Measurements from ENCODE around the gene LRRC34. TPM values are rescaled to one million over a fixed set of nuclear protein-coding genes. Genes with fewer than 3 reads are reported as not detected.

The LRRC34 gene
- total and polyA plus RNA-seq, 5 donors from 2014 or later: 0.06 to 0.62 (median 0.21) TPM; not detected in 2

DNA sequence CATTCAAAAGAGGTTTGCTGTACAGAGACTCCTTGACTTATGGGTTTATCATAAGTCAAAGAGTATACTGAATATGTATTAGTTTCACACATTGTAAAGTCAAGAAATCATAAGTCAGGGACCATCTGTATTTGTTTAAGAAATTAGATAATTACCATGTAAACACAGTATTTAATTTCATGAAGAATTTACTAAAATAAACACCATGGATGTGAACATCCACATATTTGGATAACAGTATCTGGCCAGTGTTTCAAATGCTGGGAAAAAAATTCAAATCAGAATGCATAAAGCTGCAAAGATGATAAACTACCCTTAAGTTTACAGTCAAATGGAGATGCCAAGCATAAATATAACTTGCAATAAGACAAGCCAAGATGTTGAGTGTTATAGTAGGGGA, 22.5 kb downstream of the LRRC34 start:
- H3K4me1 ChIP-seq (ENCODE audit: control insufficient read depth, insufficient read depth, low read length, poor library complexity, severe bottlenecking): no peaks in the 10 kb centered on the region
- Mint-ChIP-seq H3K4me1 (peaks cover 0 to 7% (median 3%) of the 10 kb centered on the region in 4 donors), H3K4me3 (no peak overlapping the region), H3K36me3 (peaks cover 31% of the 10 kb centered on the region), H3K9me3 (no peaks in the 10 kb centered on the region), H3K27me3 (no peaks in the 10 kb centered on the region), H3K27ac (peak overlapping the region in 1 of 3 donors; percentile 5)
- H3K27ac ChIP-seq (ENCODE audit: insufficient read depth, low read length, poor library complexity, severe bottlenecking): no peak overlapping the region
- no peaks in the 10 kb centered on the region for H3K27me3 ChIP-seq (ENCODE audit: control insufficient read depth, insufficient read depth, low read length)
- no peaks in the 10 kb centered on the region for H3K9me3 ChIP-seq (ENCODE audit: control insufficient read depth in 2 of 2, low read length in 2 of 2)
- H3K36me3 ChIP-seq (ENCODE audit: control insufficient read depth, insufficient read depth, low read length): peaks cover 44% of the 10 kb centered on the region
- no peak overlapping the region for H3K4me3 ChIP-seq (ENCODE audit: low read depth, low read length)
- no peak for ATAC-seq (ENCODE audit: low read depth in 2 of 2)
- DNase-seq: no peak

DNA sequence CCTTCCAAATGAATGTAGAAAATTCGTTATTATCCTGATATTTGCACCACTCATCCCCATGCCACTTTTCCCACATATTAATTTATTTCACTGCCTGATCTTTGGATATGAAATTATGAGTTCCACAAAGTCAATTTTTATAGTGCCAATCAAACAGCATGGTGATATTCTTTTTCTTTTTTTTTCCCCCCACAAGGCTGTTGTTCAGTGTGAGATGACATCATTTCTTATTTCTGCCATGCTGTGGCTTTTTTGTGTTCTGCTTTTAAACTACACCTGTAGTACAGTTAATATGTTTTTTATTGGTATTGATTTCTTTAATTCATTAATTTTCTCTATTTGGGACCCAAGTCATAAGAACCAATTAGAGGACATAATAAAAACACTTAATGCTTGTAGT, 24.9 kb downstream of the LRRC34 start:
- Histone ChIP-seq H3K27ac (ENCODE audit: insufficient read depth, low read length, poor library complexity, severe bottlenecking) (no peak overlapping the region), H3K4me1 (ENCODE audit: control insufficient read depth, insufficient read depth, low read length, poor library complexity, severe bottlenecking) (no peaks in the 10 kb centered on the region), H3K4me3 (ENCODE audit: low read depth, low read length) (no peak overlapping the region), H3K36me3 (ENCODE audit: control insufficient read depth, insufficient read depth, low read length) (peaks cover 67% of the 10 kb centered on the region), H3K27me3 (ENCODE audit: control insufficient read depth, insufficient read depth, low read length) (no peaks in the 10 kb centered on the region), H3K9me3 (ENCODE audit: control insufficient read depth in 2 of 2, low read length in 2 of 2) (no peaks in the 10 kb centered on the region)
- Mint-ChIP-seq H3K4me1 (peaks cover 1 to 5% (median 3%) of the 10 kb centered on the region in 4 donors), H3K36me3 (peaks cover 33% of the 10 kb centered on the region), H3K4me3 (no peak overlapping the region), H3K27me3 (no peaks in the 10 kb centered on the region), H3K9me3 (no peaks in the 10 kb centered on the region), H3K27ac (no peak overlapping the region)
- no peak for ATAC-seq (ENCODE audit: low read depth in 2 of 2)
- no peak for DNase-seq

DNA sequence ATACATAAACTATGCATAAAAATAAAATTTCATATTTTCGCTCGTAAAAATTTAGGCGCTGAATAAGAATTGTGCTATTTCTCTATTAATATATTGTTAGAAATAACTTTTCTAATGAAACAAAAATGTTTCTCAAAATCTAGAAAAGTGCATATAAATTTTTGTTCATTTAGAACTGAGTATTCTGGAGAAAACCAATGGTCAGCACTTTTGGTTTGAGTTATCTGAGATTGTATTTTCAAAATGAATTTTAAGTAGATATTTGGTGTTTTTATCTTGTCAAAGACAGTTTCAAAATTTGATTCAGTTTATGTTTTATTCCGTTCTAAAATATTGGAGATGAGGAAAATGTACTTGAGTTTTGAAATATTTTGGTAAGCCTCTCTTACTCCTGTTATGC, 25.6 kb downstream of the LRRC34 start:
- Mint-ChIP-seq H3K36me3 (peaks cover 36% of the 10 kb centered on the region), H3K27ac (no peak overlapping the region)

DNA sequence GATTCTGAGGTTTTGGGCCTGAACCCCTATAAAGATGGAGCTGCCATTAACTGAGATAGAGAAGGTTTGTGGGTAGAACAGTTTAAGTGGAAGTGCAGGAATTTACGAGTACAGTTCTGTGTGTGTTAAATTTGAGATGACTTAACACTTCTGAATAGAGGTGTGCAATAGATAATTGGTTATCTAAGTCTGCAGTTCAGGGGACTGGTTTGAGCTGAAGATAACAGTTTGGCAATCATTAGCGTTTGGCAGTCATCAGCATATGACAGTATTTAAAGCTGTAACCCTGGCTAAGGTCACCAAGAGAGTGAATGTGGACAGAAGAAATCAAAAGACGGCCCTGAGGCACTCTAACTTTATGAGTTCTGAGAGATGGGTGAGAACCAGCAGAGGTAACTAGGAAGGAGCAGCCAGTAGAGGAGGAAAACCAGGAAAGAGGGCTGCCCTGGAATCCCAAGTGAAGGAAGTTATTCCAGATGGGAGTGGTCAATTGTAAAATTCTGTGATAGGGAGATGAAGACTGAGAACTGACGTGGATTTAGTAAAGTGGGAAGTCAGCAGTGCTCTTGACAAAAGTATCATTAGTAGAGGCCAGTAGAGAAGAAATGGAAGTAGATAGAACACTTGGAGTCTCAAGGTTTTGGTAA, 31.4 kb downstream of the LRRC34 start:
- H3K27ac ChIP-seq (ENCODE audit: insufficient read depth, low read length, poor library complexity, severe bottlenecking): no peak overlapping the region
- H3K27ac Mint-ChIP-seq: peak overlapping the region in 2 of 3 donors; percentile 6 to 79
- DNase-seq (no peak), ATAC-seq (ENCODE audit: low read depth in 2 of 2) (no peak)
- no peaks in the 10 kb centered on the region for H3K9me3 ChIP-seq (ENCODE audit: control insufficient read depth in 2 of 2, low read length in 2 of 2)
- H3K4me3 Mint-ChIP-seq: no peak overlapping the region
- H3K4me1 Mint-ChIP-seq: peaks cover 22 to 52% (median 41%) of the 10 kb centered on the region in 4 donors
- peaks cover 49% of the 10 kb centered on the region for H3K36me3 Mint-ChIP-seq
- H3K36me3 ChIP-seq (ENCODE audit: control insufficient read depth, insufficient read depth, low read length): peaks cover 87% of the 10 kb centered on the region
- H3K4me3 ChIP-seq (ENCODE audit: low read depth, low read length): no peak overlapping the region
- H3K9me3 Mint-ChIP-seq: no peaks in the 10 kb centered on the region
- no peaks in the 10 kb centered on the region for H3K27me3 ChIP-seq (ENCODE audit: control insufficient read depth, insufficient read depth, low read length)
- H3K4me1 ChIP-seq (ENCODE audit: control insufficient read depth, insufficient read depth, low read length, poor library complexity, severe bottlenecking): peaks cover 6% of the 10 kb centered on the region
- no peaks in the 10 kb centered on the region for H3K27me3 Mint-ChIP-seq

More for the DNA sequence above, 25.6 kb downstream of the LRRC34 start:
- Histone ChIP-seq H3K27me3 (ENCODE audit: control insufficient read depth, insufficient read depth, low read length) (no peaks in the 10 kb centered on the region), H3K27ac (ENCODE audit: insufficient read depth, low read length, poor library complexity, severe bottlenecking) (no peak overlapping the region), H3K36me3 (ENCODE audit: control insufficient read depth, insufficient read depth, low read length) (peaks cover 70% of the 10 kb centered on the region), H3K9me3 (ENCODE audit: control insufficient read depth in 2 of 2, low read length in 2 of 2) (no peaks in the 10 kb centered on the region), H3K4me3 (ENCODE audit: low read depth, low read length) (no peak overlapping the region), H3K4me1 (ENCODE audit: control insufficient read depth, insufficient read depth, low read length, poor library complexity, severe bottlenecking) (no peaks in the 10 kb centered on the region)
- Mint-ChIP-seq H3K4me3 (peak overlapping the region in 1 of 4 donors; percentile 83), H3K9me3 (no peaks in the 10 kb centered on the region), H3K4me1 (peaks cover 6 to 8% (median 8%) of the 10 kb centered on the region in 4 donors), H3K27me3 (no peaks in the 10 kb centered on the region)
- DNase-seq: no peak
- ATAC-seq (ENCODE audit: low read depth in 2 of 2): no peak

DNA sequence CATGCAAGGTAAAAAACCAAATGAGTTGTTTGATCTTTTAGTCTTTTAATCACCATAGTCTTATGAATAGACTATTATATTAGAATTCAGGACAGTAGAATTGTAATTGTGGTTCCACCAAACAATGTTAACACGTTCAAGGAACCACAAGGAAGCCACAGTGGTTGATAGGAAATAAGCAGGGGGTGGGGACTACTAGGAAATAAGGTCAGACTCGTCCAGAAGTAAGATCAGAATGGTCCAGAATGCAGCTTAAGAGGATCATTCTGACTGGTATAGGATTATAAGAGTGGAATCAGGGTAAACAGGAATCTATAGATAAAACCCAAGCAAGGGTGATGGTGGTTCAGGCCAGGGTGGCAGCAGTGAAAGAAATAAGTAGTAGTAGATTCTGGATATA, 32.0 kb downstream of the LRRC34 start:
- Histone ChIP-seq H3K36me3 (ENCODE audit: control insufficient read depth, insufficient read depth, low read length) (peaks cover 87% of the 10 kb centered on the region), H3K27me3 (ENCODE audit: control insufficient read depth, insufficient read depth, low read length) (no peaks in the 10 kb centered on the region), H3K9me3 (ENCODE audit: control insufficient read depth in 2 of 2, low read length in 2 of 2) (no peaks in the 10 kb centered on the region), H3K27ac (ENCODE audit: insufficient read depth, low read length, poor library complexity, severe bottlenecking) (no peak overlapping the region), H3K4me3 (ENCODE audit: low read depth, low read length) (no peak overlapping the region), H3K4me1 (ENCODE audit: control insufficient read depth, insufficient read depth, low read length, poor library complexity, severe bottlenecking) (peaks cover 6% of the 10 kb centered on the region)
- Mint-ChIP-seq H3K27ac (peak overlapping the region in 1 of 3 donors; percentile 56), H3K9me3 (no peaks in the 10 kb centered on the region), H3K4me3 (no peak overlapping the region), H3K4me1 (peaks cover 22 to 58% (median 45%) of the 10 kb centered on the region in 4 donors), H3K27me3 (no peaks in the 10 kb centered on the region), H3K36me3 (peaks cover 47% of the 10 kb centered on the region)
- ATAC-seq (ENCODE audit: low read depth in 2 of 2) (no peak), DNase-seq (peak in 1 of 3 donors; percentile 27)

DNA sequence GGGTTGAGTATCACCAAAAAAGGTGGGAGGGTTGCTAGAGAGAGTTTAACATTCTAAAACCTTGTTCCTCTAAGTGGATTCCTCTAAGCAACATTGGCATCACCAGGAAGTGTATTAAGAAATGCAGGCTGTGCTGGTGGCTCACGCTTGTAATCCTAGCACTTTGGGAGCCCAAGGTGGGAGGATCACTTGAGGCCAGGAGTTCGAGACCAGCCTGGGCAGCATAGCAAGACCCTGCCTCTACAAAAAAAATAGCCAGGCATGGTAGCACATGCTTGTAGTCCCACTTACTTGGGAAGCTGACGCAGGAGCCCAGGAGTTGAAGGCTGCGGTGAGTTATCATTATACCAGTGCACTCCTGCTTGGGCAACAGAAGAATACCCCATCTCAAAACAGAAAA, 34.9 kb downstream of the LRRC34 start:
- Histone ChIP-seq H3K27me3 (ENCODE audit: control insufficient read depth, insufficient read depth, low read length) (no peaks in the 10 kb centered on the region), H3K36me3 (ENCODE audit: control insufficient read depth, insufficient read depth, low read length) (peaks cover 68% of the 10 kb centered on the region), H3K27ac (ENCODE audit: insufficient read depth, low read length, poor library complexity, severe bottlenecking) (no peak overlapping the region), H3K9me3 (ENCODE audit: control insufficient read depth in 2 of 2, low read length in 2 of 2) (no peaks in the 10 kb centered on the region), H3K4me1 (ENCODE audit: control insufficient read depth, insufficient read depth, low read length, poor library complexity, severe bottlenecking) (peaks cover 29% of the 10 kb centered on the region), H3K4me3 (ENCODE audit: low read depth, low read length) (no peak overlapping the region)
- Mint-ChIP-seq H3K27me3 (peaks cover 5% of the 10 kb centered on the region), H3K9me3 (no peaks in the 10 kb centered on the region), H3K36me3 (peaks cover 49% of the 10 kb centered on the region), H3K4me3 (no peak overlapping the region), H3K27ac (no peak overlapping the region), H3K4me1 (peaks cover 28 to 85% (median 64%) of the 10 kb centered on the region in 4 donors)
- DNase-seq (no peak), ATAC-seq (ENCODE audit: low read depth in 2 of 2) (no peak)

DNA sequence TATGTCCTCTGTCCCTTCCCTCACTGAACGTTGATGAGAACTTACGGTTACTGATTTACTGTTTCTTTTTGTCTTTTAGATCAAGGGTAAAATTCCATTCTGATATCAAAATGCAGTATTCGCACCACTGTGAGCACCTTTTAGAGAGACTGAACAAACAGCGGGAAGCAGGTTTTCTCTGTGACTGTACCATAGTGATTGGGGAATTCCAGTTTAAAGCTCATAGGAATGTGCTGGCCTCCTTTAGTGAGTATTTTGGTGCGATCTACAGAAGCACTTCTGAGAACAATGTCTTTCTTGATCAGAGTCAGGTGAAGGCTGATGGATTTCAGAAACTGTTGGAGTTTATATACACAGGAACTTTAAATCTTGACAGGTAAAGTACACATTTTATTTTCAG, 38.5 kb downstream of the LRRC34 start:
- H3K4me1 Mint-ChIP-seq: peaks cover 18 to 70% (median 50%) of the 10 kb centered on the region in 4 donors
- Histone ChIP-seq H3K27ac (ENCODE audit: insufficient read depth, low read length, poor library complexity, severe bottlenecking) (peak overlapping the region; percentile 99), H3K36me3 (ENCODE audit: control insufficient read depth, insufficient read depth, low read length) (peaks cover 39% of the 10 kb centered on the region), H3K9me3 (ENCODE audit: control insufficient read depth in 2 of 2, low read length in 2 of 2) (no peaks in the 10 kb centered on the region), H3K27me3 (ENCODE audit: control insufficient read depth, insufficient read depth, low read length) (no peaks in the 10 kb centered on the region), H3K4me1 (ENCODE audit: control insufficient read depth, insufficient read depth, low read length, poor library complexity, severe bottlenecking) (peaks cover 44% of the 10 kb centered on the region), H3K4me3 (ENCODE audit: low read depth, low read length) (peak overlapping the region; percentile 99)
- H3K27me3 Mint-ChIP-seq: peaks cover 18% of the 10 kb centered on the region
- peaks cover 0 to 10% (median 0%) of the 10 kb centered on the region in 7 donors for H3K9me3 Mint-ChIP-seq
- H3K4me3 Mint-ChIP-seq: peak overlapping the region; percentile 95 to 99 (median 98)
- DNase-seq: no peak
- ATAC-seq (ENCODE audit: low read depth in 2 of 2): no peak
- H3K36me3 Mint-ChIP-seq: peaks cover 30% of the 10 kb centered on the region
- peak overlapping the region; percentile 48 to 100 (median 99) for H3K27ac Mint-ChIP-seq
